GM18508 (cell line): ENCODE data around the gene CDK5RAP1.
"Not testable (repeated sequence)": the region's sequence is repeated elsewhere in the genome, so short reads cannot be mapped to it uniquely, and the experiment has no call there.

Source experiments
- ATAC-seq: cut with Tn5 transposase; IDR thresholded peaks from one replicate; pipeline ENCODE4 v1.9.1; 2021; ENCODE audit warnings: moderate number of reproducible peaks; ENCODE audit not compliant: insufficient read depth, unreplicated experiment

CDK5RAP1 gene

DNA sequence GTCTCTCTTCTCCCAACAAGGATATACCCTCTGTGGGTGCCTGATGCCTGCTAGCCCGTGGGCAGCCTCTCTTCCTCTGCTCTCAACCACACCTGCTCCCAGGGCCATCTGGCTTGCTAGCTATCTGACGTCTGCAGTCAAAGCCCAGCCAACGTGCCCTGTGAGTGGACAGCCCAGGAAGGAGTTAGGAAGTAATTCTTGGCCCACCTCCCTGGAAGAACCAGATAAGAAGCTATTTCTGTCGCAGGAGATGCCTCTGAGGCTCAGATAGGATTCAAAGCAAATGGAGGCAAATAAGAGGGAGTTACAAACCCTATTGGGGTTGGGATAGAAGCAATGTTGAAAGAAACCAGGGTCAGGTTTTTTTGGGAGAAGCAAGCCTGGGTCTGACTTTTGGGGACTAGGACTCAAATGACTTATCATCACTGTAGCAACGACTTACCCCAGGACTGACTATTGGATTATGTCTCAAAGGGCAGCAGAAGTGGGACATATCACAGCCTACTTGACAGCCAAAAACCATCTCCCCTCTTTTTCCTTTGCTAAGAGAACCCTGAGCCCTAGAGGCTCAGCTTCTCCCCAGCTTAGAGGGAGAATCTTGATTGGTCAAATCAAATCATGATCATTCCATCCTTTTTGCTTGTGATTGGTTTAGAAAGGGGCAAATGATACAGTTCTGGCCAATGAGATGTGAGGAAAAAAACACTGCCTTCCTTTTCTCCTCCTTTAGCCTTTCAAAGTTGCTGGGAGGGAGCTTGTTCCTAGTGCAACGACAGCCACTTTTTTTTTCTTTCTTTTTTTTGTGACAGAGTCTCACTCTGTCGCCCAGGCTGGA is 18.0 kb upstream of the CDK5RAP1 start:
- ATAC-seq = no peak

DNA sequence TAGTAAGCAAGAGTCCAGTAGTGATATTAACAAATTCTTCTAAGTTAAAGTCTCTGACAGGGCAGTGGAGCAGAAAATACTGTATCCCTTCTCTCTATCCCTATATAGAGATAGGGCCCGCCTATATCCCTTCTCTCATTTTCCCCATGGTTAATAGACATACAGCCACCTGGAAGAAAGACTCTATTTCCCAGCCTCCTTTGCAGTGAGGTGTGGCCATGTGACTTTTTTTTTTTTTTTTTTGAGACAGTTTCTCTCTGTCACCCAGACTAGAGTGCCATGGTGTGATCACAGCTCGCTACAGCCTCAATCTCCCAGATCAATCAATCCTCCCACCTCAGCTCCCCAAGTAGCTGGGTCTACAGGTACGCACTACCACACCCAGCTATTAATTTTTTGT is 16.7 kb upstream of the CDK5RAP1 start:
- ATAC-seq = no peak

DNA sequence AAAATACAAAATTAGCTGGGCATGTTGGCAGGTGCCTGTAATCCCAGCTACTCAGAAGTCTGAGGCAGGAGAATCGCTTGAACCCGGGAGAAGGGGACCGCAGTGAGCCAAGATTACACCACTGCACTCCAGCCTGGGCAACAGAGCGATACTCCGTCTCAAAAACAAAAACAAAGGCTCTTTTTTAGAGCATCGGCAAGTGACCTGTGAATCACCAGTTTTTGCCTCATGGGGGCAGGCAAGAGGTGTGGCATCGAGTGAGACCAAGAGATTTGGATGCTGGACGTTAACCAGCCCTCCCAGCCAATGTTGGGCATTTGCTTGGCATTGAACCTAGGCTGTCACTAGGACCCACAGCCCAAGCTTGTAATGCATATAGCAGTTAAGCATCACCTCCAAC is 14.6 kb upstream of the CDK5RAP1 start:
- no peak for ATAC-seq

DNA sequence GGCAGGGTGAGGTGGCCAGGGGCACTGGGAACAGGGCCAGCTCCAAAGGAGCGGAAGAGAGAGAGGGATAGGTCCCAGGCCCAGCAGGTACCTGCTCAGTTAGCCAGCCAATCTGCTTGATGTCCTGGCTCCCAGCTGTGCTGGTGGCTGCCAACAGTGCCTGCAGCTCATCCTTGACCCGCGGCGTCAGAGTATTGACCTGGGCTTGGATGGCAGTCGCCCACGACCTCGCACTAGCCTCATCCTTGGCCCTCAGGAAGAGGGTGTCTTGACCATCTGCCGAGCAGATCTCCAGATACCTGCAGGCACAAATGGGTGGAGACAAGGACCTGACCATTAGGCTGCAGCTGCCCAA is 11.1 kb upstream of the CDK5RAP1 start:
- no peak for ATAC-seq

DNA sequence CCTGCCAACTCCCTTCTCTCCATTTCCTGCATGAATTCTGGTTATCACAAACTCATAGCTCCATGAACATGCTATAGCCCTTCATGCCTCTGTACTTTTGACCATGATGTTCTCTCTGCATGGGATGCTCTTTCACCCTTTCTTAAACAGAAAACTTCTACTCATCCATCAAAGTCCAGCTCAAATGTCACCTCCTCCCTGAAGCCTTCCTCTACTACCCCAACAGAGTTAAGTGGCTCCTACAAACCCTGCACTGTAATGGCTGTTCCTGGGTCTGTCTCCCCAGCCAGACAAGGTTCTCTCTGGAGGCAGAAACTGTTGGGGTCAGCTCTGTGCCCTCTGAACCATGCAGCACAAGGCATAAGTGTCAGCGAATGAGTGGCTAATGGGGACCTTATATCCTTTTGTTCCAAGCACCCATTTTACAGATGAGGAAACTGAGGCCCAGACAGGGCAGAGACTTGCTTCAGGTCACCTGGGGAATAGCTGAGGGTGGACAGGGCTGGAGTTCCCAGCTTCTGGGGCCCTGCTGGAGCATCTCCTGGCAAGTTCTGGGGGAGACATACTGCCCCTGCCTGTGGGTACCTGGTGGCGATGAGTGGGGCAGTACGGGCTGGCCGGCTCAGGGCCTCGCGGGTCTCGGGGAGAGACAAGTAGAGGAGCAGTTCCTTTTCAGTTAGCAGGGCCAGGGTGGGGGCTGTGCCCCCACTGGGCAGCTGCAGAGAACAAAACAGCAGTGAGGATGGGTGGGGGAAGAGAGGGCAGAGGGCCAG is 10.6 kb upstream of the CDK5RAP1 start:
- ATAC-seq = no peak

DNA sequence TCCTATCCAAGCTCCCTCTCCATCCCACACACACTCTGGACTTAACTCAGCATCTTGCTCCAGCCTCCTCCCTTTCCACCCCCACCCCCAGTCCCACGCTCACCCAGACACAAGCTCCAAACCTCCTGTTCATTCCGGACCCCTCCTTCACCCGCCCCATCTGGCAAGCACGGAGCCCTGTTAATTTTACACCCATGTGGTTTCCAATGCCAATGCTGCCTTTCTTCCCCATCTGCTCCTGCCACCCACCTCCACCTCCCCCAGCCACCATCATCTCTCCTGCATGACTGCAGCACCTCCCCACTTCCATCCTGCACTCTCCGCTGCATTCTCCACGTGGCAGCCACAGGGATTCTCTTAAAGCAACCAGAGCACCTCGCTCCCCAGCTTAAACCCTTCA is 9.9 kb upstream of the CDK5RAP1 start:
- ATAC-seq = no peak

DNA sequence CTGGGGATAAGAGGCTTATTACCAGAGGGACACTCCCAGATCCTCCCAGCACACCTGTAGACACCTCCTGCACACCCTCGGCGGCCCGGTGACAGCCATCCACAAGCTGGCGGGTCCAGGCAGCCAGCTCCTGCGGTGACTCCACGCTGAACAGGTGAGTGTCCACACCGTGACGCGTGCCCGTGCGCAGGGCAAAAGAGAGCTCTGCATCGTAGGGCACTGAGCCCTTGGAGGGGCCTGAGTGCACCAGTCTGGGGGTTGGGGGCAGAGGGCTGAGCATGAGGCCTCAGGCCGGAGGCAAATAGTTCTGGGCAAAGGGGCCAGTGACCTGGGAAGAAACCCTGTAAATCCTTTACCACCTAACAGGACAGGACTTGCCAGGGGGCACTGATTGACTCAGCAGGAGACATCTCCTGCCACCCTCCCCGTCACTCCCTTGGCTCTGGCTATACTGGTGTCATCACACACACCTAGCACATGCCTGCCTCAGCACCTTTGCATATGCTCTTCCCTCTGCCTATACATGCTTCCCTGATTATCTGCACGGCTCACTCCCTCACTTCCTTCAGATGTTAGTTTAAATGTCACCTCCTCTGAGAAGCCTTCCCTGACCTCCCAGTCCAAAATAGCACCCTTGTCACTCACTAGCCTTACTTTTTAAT is 8.9 kb upstream of the CDK5RAP1 start:
- no peak for ATAC-seq

DNA sequence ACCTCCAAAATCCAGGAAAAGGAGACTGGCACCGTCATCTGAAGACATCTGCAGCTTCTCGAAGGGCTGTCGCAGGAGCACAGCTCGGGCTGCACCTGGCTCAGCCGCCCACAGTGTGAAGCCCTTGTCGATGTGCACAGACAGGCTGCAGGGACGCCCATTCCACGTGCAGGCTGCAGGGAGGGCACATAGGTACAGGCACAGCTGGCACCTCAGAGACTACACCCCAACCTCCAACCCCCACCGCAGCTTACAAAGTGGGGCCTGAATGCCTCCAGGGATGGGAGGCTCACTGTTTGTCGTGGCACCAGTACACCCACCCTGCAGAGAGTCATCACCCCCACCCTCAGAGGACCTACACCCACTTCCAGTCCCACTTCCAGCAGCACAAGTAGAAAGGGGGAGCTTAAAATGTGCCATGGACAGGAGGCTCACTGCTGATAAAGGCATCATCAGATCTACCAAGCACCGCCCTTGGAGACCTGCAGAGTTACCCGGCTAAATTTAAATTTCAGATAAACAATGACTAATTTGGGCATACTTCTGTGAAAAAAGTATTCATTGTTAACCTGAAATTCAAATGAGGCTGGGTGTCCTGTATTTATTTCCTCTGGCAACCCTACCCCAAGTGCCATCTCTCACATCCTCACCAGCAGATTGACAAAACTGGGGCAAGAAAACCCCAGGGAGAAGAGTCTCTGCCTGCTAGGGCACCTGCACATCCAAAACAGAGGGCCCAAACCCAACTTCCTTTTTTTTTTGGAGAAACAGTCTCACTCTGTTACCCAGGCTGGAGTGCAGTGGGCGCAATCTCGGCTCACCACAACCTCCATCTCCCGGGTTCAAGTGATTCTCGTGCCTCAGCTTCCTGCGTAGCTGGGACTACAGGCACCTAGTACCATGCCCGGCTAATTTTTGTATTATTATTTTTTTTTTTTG is 7.7 kb upstream of the CDK5RAP1 start:
- ATAC-seq = no peak

DNA sequence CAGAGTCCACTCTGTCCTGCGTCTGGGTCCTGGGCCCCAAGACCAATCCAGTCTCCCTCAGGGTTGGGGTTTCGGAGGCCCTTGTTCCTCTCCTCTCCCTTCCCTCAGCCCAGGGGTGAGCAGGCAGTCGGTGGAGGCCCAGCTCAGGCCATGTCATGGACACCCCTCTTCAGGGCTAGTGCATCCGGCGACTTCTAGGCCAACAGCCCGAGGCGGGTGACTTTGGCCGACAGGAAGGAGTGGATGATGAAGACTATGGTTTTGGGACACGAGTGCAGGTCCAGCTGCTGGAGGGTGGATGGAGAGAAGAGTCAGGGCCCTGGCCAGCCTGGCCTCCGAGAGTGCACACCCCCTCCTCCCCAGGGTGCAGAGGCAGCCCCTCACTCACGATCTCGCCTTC is 7.0 kb upstream of the CDK5RAP1 start:
- no peak for ATAC-seq

DNA sequence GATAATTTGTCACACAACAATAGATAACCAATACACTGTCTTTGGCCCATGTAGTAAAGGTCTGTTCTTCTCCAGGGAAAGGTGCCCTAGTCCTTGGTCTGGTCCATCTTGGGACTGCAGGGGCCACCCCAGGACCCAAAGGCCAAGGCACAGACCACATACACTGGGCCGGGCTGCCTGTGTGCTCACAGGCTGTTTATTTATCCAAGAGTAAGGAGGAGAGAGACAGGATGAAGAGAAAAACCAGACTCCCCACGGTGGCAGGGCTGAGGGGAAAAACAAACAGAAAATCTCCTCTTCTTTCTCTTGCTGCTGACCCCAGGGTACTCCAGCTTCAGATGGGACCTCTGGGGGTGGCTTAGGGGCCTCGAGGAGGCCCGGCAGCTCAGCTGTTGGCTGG is 6.5 kb upstream of the CDK5RAP1 start:
- ATAC-seq = no peak

DNA sequence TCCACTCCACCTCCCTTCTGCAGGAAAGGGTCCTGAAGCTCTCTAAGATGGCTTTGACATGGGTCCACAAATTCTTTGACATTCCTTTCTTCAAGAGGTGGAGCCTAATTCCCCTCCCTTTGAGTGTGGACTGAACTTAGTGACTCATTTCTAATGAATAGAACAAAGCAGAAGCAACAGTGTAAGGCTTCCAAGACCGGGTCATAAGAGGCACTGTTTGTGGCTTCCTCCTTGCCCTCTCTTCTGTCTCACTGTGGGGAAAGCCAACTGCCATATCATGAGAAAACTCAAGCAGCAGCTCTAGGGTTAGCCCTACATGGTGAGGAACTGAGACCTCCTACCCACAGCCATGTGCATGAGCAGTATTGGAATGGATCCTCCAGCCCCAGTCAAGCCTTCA is 5.9 kb upstream of the CDK5RAP1 start:
- no peak for ATAC-seq

DNA sequence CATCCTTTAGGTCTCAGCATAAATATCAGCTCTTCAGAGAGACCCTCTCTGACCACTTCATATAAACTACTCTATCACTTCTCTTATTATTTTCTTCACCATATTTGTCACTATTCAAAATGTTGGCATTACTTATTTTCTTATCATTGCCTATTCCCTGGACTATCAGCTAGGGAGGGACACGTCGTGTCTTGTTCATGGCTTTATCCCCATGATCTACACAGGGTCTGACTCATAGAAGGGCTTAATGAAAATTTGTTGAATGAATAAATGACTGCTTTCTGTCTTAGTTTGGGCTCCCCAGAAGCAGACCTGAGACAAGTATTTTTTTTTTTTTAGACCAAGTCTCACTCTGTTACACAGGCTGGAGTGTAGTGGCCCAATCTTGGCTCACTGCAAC is 3.0 kb upstream of the CDK5RAP1 start:
- ATAC-seq = no peak

DNA sequence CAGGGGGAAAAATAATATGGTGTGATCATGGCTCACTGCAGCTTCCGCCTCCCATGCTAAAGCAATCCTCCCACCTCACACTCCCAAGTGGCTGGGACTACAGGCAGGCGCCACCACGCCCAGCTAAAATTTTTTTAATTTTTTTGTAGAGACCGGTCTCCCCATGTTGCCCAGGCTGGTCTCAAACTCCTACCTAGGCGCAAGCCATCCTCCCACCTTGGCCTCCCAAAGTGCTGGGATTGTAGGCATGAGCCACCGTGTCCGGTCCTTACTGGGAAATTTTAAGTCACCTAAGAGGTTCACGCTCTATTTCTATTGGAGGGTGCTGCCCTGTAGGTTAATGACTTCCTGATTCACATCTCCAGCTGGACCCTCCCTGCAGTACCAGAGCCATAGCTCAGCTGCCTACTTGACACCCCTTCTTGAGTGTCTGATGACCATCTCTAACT is 626 bp upstream of the CDK5RAP1 start:
- ATAC-seq = no peak

DNA sequence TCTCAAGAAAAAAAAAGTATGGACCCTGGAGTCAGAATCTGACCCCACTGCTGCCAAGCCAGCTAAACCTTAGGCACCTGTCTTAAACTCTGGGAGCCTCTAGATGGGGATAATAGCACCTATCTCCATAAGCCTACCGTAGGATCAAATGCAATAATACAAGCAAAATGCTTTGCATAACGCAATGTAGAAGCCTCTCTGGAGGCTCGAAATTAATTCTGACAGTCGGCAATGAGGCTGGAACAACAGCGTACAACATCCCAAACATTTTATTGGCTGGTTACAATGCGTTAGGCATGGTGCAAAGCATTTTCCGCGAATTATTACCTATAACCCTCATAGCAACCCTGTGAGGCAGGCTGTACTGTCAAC is 521 bp downstream of the CDK5RAP1 start:
- no peak for ATAC-seq

DNA sequence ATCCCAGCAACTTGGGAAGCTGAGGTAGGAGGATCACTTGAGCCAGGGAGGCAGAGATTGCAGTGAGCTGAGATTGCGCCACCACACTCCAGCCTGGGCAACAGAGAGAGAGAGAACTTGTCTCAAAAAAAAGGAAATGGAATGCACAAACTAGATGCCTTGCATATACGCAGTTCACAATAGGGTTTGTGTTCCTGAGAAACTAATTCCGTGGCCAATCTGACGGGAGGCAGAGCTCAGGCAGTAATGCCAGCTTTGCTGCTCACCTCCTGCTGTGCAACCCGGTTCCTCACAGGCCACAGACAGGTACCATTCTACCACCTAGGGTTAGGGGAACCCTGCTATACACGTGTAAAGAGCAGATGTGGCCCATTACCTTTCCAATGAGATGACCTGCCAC is 1.4 kb downstream of the CDK5RAP1 start:
- ATAC-seq = no peak

DNA sequence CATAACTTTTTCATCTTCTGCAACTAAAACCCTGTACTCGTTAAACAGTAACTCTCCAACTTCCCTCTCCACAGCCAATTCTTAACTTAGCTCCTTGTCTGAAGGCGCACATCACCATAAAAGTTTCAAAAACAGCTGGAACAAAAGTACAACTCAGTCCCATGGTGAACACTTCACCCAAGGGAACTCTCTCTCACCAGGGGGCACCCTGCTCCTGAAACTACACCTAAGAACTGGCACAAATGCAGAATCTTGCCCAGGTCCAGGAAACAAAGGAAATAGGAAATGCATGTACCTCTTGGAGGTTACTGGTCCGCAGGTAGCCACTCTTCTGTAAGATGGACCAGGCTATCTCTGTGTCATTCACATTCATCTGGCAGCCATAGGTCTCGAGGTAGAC is 6.6 kb downstream of the CDK5RAP1 start:
- ATAC-seq = no peak

DNA sequence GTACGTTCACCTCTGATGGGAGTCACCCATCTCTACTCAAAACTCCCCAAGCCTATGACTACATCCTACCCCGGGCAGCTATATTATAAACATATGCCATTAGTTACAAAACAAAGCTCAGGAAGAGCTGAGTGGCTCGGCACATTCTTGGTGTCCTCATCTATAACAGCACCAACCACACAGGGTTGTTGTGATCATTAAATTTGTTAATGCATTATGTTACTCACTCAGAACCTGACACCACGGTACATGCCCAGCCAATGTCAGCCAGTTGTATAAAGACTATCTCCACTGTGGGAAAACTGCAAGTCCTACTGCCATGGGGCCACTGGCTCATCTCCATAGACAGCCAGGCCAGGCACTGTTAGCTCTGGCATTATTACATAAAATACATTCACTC is 7.7 kb downstream of the CDK5RAP1 start:
- no peak for ATAC-seq

DNA sequence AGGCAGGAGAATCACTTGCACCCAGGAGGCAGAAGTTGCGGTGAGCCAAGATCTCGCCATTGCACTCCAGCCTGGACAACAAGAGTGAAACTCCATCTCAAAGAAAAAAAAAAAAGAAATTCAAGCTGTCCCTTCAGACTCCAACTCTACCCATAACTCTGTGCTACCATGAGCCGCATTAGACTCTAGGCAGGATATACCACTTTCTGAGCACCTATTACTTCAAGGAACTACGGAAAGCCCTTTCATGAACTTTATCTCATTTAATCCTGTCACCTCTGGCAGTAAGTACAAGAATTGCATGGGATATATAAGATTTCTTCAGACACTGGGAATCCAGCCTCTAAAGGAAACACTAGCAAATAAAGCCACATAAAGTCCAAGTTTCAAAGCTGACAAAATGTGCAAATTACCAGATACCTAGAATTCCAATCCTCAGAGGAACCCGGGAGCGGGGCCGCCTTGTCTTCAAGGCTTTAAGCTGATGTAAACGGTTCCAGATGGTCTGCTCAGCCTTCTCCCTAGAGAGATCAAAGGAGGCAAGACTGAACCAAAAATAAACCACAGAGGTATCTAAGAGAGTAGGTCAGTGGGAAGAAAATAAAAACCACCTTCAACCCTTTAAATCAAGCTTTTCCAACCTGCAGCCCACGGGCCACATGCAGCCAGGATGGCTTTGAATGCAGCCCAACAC is 9.4 kb downstream of the CDK5RAP1 start:
- no peak for ATAC-seq

DNA sequence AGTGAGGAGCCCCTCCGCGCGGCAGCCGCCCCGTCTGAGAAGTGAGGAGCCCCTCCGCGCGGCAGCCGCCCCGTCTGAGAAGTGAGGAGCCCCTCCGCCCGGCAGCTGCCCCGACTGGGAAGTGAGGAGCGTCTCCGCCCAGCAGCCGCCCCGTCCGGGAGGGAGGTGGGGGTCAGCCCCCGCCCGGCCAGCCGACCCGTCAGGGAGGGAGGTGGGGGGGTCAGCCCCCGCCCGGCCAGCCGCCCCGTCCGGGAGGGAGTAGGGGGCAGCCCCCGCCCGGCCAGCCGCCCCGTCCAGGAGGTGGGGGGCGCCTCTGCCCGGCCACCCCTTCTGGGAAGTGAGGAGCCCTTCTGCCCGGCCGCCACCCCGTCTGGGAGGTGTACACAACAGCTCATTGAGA is 12.0 kb downstream of the CDK5RAP1 start:
- ATAC-seq = not testable (repeated sequence)

DNA sequence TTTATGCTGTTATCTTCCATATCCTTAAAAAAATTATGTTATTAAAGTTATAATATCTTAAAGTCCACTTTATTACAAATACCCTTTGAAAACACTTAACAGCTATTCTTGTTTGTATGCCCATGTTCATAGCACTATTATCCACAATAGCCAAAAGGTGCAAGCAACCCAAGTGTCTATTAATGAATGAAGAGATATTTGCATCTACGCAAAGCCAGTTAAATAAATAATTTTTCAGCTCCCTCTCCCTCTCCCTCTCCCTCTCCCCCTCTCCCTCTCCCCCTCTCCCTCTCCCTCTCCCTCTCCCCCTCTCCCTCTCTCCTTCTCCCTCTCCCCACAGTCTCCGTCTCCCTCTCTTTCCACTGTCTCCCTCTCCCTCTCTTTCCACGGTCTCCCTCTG is 13.1 kb downstream of the CDK5RAP1 start:
- ATAC-seq = no peak
